Measurements from ENCODE around the gene DSCAM.

Gene DSCAM

DNA sequence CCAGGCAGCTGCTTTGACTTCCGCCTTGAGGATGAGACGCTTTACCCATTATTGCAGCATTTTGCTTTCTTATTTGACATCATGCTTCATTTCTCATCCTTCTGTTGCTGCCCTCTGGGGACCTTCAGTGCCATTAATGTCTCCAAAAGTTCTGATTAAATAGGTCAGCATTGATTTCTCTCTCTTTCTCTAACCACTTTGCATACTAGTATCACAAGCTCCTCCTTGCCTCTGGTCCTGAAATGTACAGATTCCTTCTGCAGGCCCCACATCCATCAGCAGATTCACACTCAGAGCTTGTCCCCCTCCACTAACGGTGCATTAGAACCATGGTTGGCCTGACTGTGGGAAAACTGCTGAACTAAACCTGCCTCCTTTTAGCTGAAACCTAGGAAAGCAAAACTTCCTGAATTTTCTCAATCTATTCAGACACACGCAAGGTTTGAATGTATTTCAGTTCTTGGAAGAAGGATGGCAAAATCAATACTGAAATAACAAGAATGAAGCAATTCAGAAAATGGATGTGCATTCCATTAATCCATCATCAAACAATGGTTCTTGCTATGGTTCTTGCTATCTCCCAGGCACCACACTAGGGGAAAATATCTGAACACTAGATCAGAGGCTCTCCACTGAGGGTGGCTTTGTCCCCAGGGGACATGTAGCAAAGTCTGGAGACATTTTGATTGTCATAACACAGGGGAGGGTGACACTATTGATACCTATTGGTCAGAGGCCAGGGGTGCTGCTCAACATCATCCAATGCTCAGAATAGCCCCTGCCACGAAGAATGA, 825.2 kb downstream of the DSCAM start:
- ATAC-seq, result no peak

- no peak for ATAC-seq
These were observed 826.3 kb downstream of the DSCAM start for GRCh38 chr21:40020651-40021050.

DNA sequence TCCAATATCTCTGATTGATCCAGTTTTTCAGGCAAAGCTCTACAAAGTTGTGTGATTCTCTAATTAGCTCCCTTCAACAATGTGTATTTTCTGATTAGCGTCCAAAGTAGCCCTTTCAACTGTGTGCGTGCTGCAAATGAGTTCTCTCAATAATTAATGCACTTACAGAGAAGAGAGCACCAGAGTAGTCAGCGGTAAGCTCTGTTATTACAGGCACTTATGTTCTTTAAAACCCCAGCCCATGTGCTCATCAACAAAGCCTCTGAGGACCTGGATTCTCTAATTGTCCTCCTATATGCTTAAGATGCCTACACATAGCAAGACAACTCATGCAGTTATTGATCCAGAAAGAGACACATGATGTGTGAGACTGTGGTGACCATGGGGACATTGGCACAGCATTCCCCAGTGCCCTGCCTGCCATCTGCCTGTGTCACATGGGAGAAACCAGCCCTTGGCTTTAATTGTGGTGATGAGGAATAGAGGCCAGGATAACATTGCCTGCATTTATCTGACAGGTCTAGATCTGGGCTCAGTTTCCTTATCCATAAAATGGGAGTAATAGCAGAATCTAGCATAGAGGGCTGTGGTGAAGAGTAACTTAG, 828.0 kb downstream of the DSCAM start:
- ATAC-seq, result no peak

- ATAC-seq, result no peak
These were observed 830.3 kb downstream of the DSCAM start for GRCh38 chr21:40016667-40017066.

DNA sequence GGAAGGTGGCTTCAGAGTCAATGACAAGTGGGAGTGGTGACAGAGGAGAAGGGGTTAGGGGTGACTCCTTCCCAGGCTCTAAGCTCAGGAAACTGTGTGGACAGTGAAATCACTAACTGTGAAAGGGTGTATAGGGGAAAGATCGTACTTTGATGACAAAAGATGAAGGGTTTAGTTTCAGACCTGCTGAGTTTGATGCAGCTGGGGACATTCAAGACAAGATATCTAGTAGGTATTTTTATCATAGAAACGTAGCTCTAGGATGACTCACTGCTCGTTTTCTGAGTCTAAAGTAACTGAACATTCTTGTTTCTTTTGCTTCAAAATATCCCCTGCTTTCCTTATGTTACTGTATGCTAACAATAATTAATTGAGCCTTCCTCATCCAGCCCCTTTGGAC, 830.7 kb downstream of the DSCAM start:
- ATAC-seq, result no peak

DNA sequence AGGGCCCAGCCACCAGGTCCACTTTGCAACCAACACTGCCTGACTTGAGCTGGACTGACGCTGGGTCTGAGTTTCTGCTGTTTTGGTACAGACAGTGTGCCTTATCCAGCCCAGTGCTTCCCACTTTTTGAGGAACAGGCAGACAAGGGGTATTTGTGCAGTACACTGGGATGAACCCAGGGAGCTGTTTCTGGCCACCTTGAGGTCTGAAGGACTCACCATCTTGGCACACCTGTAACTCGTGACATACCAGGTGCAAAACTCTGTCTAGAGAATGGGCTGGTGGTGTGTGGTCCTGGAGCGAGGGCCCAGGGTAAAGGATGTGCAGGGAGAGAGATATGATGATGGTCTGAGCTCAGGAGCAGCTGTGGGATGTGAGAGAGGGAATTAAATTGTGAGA, 831.1 kb downstream of the DSCAM start:
- ATAC-seq, result no peak

DNA sequence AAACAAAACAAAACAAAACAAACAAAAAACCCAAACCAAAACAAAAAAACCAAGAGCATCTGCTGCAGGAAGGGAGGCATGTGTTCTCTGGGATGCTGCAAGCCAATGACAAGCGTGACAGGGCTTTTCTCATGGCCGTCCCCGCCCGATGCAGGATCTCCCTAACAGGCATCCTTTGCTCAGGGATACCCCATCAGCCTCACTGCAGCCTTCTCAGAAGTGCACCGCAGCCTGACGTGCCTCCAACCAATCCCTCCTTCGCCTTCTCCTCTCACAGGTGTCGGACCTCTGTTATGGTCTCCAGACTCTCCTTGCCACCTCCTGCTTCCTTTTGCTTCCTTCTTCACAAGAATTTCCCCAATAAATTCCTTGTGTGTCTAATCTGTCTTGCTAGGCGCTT, 832.6 kb downstream of the DSCAM start:
- no peak for ATAC-seq

DNA sequence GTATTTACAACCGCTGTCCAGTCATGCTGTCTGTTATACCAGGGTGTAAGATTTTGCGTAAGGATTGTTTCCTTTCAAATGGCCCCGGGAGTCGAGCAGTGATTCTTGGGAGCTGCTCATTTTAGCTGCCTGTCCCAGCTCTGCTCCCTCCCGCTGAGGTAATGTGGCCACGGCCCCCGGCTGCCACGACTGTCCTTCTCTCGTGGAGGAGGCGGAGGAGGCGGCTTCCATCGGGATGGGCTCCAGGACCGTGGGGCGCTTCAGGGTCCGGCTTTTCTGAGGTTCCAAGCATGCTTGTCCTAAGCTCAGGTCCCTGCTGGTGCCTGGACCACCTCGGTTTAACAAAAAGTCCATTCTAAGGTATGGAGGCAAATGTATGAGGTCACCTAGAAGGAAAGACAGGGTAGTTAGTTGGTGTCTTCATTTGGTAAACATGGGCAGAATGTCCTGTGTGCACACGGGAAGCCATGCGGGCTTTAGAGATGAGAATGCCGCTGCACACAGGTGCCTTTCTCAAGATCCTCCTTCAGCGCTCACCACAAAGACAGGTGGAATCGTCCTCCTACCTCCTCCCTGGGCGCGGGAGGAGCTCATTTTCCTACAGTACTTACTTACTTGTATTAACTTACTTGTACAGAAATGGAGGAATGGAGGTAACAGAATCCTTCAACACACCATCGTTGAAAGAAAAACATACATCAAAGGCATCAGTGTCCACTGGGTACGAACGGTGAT, 833.8 kb downstream of the DSCAM start:
- ATAC-seq, result no peak

- no peak for ATAC-seq
These were observed 835.6 kb downstream of the DSCAM start for GRCh38 chr21:40011371-40011770.

DNA sequence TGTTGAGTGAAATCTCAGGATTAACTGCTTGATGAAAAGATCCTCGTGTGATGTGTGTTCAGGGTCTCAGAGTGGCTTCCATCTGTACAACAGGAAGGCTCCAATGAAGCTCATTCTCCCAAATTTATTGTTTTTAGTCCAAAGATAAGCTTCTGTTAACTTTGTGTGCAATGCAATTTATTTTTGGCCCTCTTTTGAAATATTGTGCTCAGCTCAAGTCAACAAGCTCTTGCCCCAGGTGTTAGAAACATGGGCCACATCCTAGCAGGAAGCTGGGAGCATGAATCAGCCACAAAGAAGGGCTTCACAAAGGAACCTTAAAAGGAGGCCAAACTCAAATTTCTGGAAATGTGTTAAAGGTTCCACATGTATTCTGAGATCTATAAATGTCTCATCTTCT, 844.0 kb downstream of the DSCAM start:
- ATAC-seq, result no peak

DNA sequence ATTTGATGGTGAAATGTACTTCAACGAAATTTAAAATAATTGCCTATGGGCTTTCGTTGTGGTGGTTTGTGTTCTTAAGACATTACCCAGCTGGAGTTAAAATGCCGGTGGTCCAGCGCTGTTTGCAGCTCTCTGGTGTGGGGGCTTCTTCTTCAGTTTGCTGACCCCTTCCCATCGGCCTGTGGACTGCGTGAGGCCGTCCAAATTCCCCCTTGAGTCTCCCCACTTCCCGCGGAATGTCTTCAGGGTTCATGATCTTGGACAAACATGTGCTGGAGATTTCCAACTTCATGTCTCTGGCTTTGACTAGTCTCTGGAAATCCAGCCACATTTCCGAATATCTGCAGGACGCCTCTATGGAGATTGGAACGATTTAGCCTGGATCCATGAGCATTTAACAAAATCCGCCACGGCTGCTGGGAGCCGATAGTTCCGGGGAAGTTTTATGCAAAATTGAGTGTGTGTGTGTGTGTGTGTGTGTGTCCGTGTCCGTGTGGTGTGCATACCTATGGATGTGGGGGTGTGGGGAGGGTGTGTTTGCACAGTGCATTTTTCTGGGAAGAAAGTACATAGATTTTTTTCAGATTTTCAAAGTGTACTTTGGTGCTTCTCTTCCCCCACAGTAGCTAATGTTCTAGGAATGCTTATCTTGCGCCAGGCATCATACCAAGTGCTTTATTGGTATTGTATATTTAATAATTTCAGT, 862.5 kb downstream of the DSCAM start:
- no peak for ATAC-seq

DNA sequence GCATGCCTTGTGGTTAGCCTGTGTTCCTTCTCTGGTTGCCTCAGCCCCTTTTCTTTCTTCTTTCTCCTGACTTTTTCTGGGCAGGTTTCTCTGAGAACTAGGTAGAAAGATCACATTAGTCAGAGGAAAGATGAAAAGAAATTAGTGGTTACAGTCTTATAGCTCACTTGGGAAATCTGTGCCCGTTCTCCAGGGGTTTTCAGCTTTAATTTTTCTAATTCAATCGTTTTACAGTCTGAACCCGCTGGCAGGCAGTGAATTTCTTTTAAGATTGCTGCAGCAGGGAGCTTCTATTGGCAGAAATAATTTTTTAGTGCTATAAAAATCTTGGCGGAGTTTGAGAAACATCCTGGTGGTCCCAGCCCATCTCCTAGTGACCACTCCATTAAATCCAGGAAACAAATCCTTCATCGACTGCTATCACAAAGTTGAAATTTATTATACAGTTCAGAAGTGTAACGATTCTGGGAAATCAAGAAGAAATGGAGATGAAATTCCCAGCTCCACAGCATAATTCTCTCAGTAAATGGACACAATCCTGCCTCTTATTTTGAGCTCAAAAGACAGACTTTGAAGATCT, 866.6 kb downstream of the DSCAM start:
- ATAC-seq, result no peak

- no peak for ATAC-seq
These were observed 867.6 kb downstream of the DSCAM start for GRCh38 chr21:39979321-39979720.

DNA sequence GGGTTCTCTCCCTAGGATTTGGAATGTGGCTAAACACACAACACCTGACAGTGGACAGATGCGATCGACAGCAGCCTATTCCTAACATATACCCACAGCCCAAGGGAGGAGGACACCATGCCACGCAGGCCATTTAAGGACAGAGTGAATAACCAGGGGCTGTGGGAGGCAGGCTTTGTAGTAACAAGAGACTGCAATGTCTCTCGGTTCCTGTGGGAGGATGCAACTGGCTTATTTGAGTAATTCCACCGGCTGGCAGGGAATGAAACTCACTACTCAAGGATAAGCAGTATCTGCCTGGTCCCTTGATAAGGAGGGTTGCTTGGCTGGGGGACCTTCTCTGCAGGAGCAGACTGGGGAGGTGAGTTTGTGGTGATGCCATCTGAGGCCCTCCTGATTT, 870.2 kb downstream of the DSCAM start:
- no peak for ATAC-seq

DNA sequence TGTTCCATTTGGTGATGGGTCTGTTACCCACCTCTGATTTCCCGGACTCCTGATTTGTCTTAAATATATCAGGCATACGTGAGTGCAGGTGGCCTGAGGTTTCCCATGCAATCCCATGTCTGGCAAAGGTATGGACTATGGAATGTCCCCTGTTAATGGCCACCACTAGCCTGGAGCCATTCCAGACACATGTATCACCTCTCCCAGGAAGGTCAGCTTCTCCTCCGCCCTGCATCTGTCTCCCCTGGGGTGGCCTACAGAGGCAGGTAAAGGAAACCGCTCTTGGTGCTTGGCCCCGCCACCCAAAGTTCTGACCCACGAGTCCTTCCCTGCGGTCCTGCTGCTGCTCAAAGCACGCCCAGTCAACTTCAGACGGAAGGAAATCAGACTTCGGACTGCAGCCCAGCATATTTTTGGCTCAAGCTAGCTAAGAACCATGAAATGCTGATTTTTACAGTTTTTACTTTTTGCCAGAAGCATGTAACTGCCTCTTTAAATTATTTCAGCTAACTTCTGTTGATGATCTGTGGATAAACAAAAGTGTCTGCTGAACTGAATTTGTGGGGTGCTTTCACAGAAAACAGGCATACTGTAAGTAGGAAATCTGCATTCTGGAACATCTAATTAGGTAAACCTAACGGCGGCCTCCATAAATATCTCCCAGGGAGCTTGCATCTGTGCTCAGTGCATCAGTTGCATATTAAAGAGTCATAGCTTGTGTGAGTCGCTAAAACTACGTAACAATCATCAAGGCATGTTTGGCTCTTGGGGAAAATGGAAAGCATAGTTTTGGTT, 873.8 kb downstream of the DSCAM start:
- ATAC-seq, result no peak

DNA sequence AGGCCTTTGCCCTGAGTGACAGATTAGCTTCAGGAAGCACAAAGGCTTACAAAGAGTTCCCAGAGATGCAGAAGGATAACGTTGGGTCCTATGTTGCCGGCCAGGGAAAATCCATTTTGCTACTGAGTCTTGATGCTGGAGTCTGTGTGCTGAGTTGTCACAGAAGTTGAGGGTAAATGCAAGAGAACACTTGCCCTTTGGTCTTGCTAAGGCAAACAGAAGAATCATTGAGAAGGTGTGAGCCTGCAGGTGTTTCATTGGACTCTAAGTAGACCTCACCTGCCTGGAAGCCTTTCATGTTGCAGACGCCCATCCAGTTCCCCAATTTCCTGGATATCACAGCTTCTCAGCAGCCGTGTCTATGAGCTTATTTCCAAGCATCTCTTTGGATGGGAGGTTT, 874.5 kb downstream of the DSCAM start:
- no peak for ATAC-seq

- no peak for ATAC-seq
These were observed 875.0 kb downstream of the DSCAM start for GRCh38 chr21:39971956-39972355.

- ATAC-seq, result no peak
These were observed 877.1 kb downstream of the DSCAM start for GRCh38 chr21:39969691-39970364.

DNA sequence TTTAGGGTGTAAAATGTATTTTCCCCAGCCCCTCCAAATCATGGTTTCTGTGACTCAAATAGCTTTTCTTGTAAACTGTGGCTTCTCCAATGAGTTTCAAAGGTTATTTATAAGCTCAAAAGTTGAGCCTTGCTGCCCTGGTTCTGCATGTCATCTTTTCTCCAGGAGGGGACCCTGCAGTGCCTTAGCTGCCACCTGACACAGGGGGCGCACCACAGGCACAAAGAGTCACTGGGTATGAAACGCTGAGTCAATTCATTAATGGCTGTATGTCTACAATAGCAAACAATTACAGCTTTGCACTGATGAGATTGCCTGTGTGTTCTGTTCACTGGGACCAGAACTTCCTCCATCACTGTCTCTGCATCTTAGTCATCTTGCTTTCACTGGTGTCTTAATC, 878.9 kb downstream of the DSCAM start:
- no peak for ATAC-seq

- no peak for ATAC-seq
These were observed 880.2 kb downstream of the DSCAM start for GRCh38 chr21:39966786-39967185.

DNA sequence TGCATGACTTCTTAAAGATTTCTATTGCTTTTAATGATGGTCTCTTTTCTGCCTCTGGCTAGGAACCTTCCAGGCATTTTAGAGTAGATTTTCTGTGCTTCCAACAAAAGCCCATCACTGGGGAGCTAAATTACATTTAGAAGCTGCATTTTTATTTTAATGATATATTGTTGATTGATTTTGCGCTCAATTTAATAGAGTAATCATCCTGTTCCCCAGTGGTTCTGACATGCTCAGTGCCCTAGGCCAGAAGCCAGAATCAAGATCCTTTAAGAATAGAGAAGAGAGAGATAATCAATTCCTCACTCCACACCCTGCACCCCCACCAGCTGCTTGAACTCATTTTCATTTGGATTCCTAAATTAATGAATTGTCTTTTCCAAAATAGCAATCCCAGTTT, 881.9 kb downstream of the DSCAM start:
- no peak for ATAC-seq

GRCh38 chr21:39961251-39961650, 885.7 kb downstream of the DSCAM start:
- no peak for ATAC-seq

Measured in activated CD4-positive, CD25-positive, alpha-beta regulatory T cell treated with anti-CD3 and anti-CD28 coated beads, Interleukin-2, amount 50 U/mL, for 24 hours (primary cell).